Kidney (tissue), 14 donors: Measurements from ENCODE around the gene RAD23B. TPM values are rescaled to one million over a fixed set of nuclear protein-coding genes. Genes with fewer than 3 reads are reported as not detected.

Source experiments
- DNase-seq, 5 donors: peaks; one replicate each; pipeline ENCODE4 v3.0.0-alpha.2; 2013 to 2020
- FAIRE-seq: peaks from 2 replicates; lab custom pipeline; 2012; peaks lifted over from hg19 to GRCh38; lab: Jason Lieb, UNC
- H3K27ac ChIP-seq, 2 donors: one replicate each; pipeline ENCODE4 v1.7.0; 2013; ENCODE audit warnings: low read depth in 2 of 2, low read length in 2 of 2, inconsistent platforms in 1 of 2
- H3K27me3 ChIP-seq: one replicate; pipeline ENCODE4 v1.7.1; 2013; ENCODE audit warnings: low read length, inconsistent platforms; ENCODE audit not compliant: control insufficient read depth, insufficient read depth
- H3K36me3 ChIP-seq, 3 donors: one replicate each; pipeline versions ENCODE4 v1.7.0 to v1.7.1; 2013; ENCODE audit warnings: low read length in 3 of 3, control low read depth in 1 of 3, inconsistent platforms in 1 of 3; ENCODE audit not compliant: insufficient read depth in 3 of 3, control insufficient read depth in 2 of 3
- H3K4me1 ChIP-seq, 3 donors: one replicate each; pipeline versions ENCODE4 v1.7.0 to v1.7.1; 2013; ENCODE audit warnings: low read length in 3 of 3, inconsistent platforms in 1 of 3, low read depth in 1 of 3; ENCODE audit not compliant: control insufficient read depth in 2 of 3, insufficient read depth in 2 of 3
- H3K4me3 ChIP-seq, 3 donors: one replicate each; pipeline versions ENCODE4 v1.7.0 to v1.8.1; 2013; ENCODE audit warnings: low read length in 3 of 3, control low read depth in 1 of 3, inconsistent platforms in 1 of 3
- H3K9ac ChIP-seq, 3 donors: one replicate each; pipeline versions ENCODE4 v1.7.0 to v1.7.1; 2013; ENCODE audit warnings: low read length in 3 of 3, control low read depth in 1 of 3, inconsistent platforms in 1 of 3
- H3K9me3 ChIP-seq, 3 donors: one replicate each; pipeline versions ENCODE4 v1.7.0 to v1.7.1; 2013; ENCODE audit warnings: low read length in 3 of 3, control low read depth in 1 of 3, inconsistent platforms in 1 of 3; ENCODE audit not compliant: control insufficient read depth in 2 of 3, insufficient read depth in 1 of 3
- CTCF ChIP-seq: IDR thresholded peaks from 3 replicates; pipeline ENCODE4 v1.5.1; 2012; ENCODE audit warnings: mild to moderate bottlenecking, moderate library complexity, borderline replicate concordance; ENCODE audit not compliant: insufficient read depth; ENCODE audit errors: extremely low read depth
- intact Hi-C: fragments of 100-400 bp; cut with DNase I; formaldehyde crosslinking; loops from one replicate; pipeline ENCODE4 v1.11.1; 2022
- polyA plus RNA-seq: library from polyadenylated mRNA; stranded (reverse); fragments of 350-450 nt; fragmentation: Illumina TruSeq; extraction: RNeasy Lipid Tissue Mini Kit (QIAGEN cat#74804); gene quantifications from one replicate; pipeline ENCODE4 v1.2.3, GENCODE V29; 2014; ENCODE audit warnings: low read depth, low replicate concordance; ENCODE audit not compliant: insufficient read depth
- total RNA-seq: library from RNA; stranded (reverse); fragmentation: NEBNext Ultra II Directional; extraction: Animal tissue kit (Norgen Biotek cat#: 25700); gene quantifications from one replicate; pipeline ENCODE4 v1.2.1, GENCODE V29; 2021
- donor health status: control.
- donor health status: control.
- donor health status: control.
- donor health status: control.
- donor health status: control.
- donor health status: DM: yes; HTN: yes; CAD: no.
- donor health status: Normal renal cell carcinoma (clear cell type).

Gene RAD23B
- total and polyA plus RNA-seq, 2 donors from 2014 or later: 40.5 to 76.5 TPM

GRCh38 chr9:107358986-107359385 is 75.9 kb downstream of the RAD23B start:
- intact Hi-C loops: no loop called here
- Histone ChIP-seq H3K36me3 (no peaks in the 10 kb centered on the region), H3K9me3 (no peaks in the 10 kb centered on the region), H3K27me3 (no peaks in the 10 kb centered on the region), H3K4me3 (no peak overlapping the region), H3K4me1 (no peaks in the 10 kb centered on the region), H3K9ac (no peak overlapping the region), H3K27ac (no peak overlapping the region)
- no peak for FAIRE-seq
- no peak for DNase-seq
- TF ChIP-seq CTCF: no peak

GRCh38 chr9:107360098-107360497 is 77.0 kb downstream of the RAD23B start:
- TF ChIP-seq CTCF: no peak
- no peaks in the 10 kb centered on the region for H3K4me1 ChIP-seq
- no peaks in the 10 kb centered on the region for H3K27me3 ChIP-seq
- no peak overlapping the region for H3K4me3 ChIP-seq
- no peaks in the 10 kb centered on the region for H3K36me3 ChIP-seq
- DNase-seq (no peak), FAIRE-seq (no peak)
- intact Hi-C loops: no loop called here
- no peaks in the 10 kb centered on the region for H3K9me3 ChIP-seq
- no peak overlapping the region for H3K9ac ChIP-seq
- H3K27ac ChIP-seq: no peak overlapping the region

GRCh38 chr9:107361816-107362215 is 78.7 kb downstream of the RAD23B start:
- DNase-seq: no peak

More at GRCh38 chr9:107361816-107362215, 78.7 kb downstream of the RAD23B start:
- no peaks in the 10 kb centered on the region for H3K36me3 ChIP-seq
- H3K4me1 ChIP-seq: no peaks in the 10 kb centered on the region
- no peak for FAIRE-seq
- no peaks in the 10 kb centered on the region for H3K9me3 ChIP-seq
- no peak for TF ChIP-seq CTCF
- H3K9ac ChIP-seq: no peak overlapping the region
- intact Hi-C loops: no loop called here
- no peak overlapping the region for H3K4me3 ChIP-seq
- H3K27ac ChIP-seq: no peak overlapping the region
- H3K27me3 ChIP-seq: no peaks in the 10 kb centered on the region
